GM04504 (cell line): ENCODE measurements around the gene OR6Q1.
"Not testable (repeated sequence)": the region's sequence is repeated elsewhere in the genome, so short reads cannot be mapped to it uniquely, and the experiment has no call there.

Source experiments
- DNase-seq: peaks from one replicate; pipeline ENCODE4 v3.0.0-alpha.2; 2012; ENCODE audit warnings: low read depth

Gene OR6Q1

GRCh38 chr11:58030653-58031052 lies at the start of gene OR6Q1:
TSS of gene OR6Q1 (plus strand) at chr11:58030953. CDS start at chr11:58030953, 0 bp downstream.
- no peak for DNase-seq

- DNase-seq = no peak
Measured at GRCh38 chr11:57981536-57981935, 49.2 kb upstream of the OR6Q1 start.

GRCh38 chr11:57982776-57983175 lies 48.0 kb upstream of the OR6Q1 start:
- DNase-seq = no peak

- no peak for DNase-seq
Measured at GRCh38 chr11:57983191-57983590, 47.6 kb upstream of the OR6Q1 start.

- not testable (repeated sequence) for DNase-seq
Measured at GRCh38 chr11:57999523-57999922, 31.2 kb upstream of the OR6Q1 start.

- DNase-seq = not testable (repeated sequence)
Measured at GRCh38 chr11:58000021-58000420, 30.7 kb upstream of the OR6Q1 start.

- DNase-seq = no peak
Measured at GRCh38 chr11:58000699-58001098, 30.1 kb upstream of the OR6Q1 start.

GRCh38 chr11:58003036-58003435 lies 27.7 kb upstream of the OR6Q1 start:
- no peak for DNase-seq

- DNase-seq = no peak
Measured at GRCh38 chr11:58003591-58003990, 27.2 kb upstream of the OR6Q1 start.

GRCh38 chr11:58004664-58005063 lies 26.1 kb upstream of the OR6Q1 start:
- no peak for DNase-seq

- no peak for DNase-seq
Measured at GRCh38 chr11:58006940-58007339, 23.8 kb upstream of the OR6Q1 start.

- no peak for DNase-seq
Measured at GRCh38 chr11:58011771-58012170, 19.0 kb upstream of the OR6Q1 start.

GRCh38 chr11:58023435-58023931 lies 7.3 kb upstream of the OR6Q1 start, which contains the start of gene OR9Q1:
TSS of gene OR9Q1 (plus strand) at chr11:58023881. CDS start at chr11:58179445, 155,564 bp downstream.
- no peak for DNase-seq

- DNase-seq = no peak
Measured at GRCh38 chr11:58024601-58025091, 6.1 kb upstream of the OR6Q1 start.

- no peak for DNase-seq
Measured at GRCh38 chr11:58027341-58027740, 3.4 kb upstream of the OR6Q1 start.

- DNase-seq = no peak
Measured at GRCh38 chr11:58028687-58029411, 1.9 kb upstream of the OR6Q1 start.

- no peak for DNase-seq
Measured at GRCh38 chr11:58034471-58034870, 3.7 kb downstream of the OR6Q1 start.

GRCh38 chr11:58039589-58039988 lies 8.8 kb downstream of the OR6Q1 start:
- no peak for DNase-seq

- DNase-seq = no peak
Measured at GRCh38 chr11:58043379-58043778, 12.6 kb downstream of the OR6Q1 start.

GRCh38 chr11:58046231-58046630 lies 15.5 kb downstream of the OR6Q1 start:
- DNase-seq = no peak

GRCh38 chr11:58047818-58048217 lies 17.1 kb downstream of the OR6Q1 start:
- DNase-seq = no peak

GRCh38 chr11:58055806-58056401 lies 25.2 kb downstream of the OR6Q1 start:
- DNase-seq = no peak

GRCh38 chr11:58057481-58057880 lies 26.7 kb downstream of the OR6Q1 start:
- no peak for DNase-seq
